HG02623 (cell line): Measurements from ENCODE around the gene NKD1.

ENCODE experiments used
- ATAC-seq: cut with Tn5 transposase; IDR thresholded peaks from one replicate; pipeline ENCODE4 v1.9.1; 2021; ENCODE audit warnings: moderate library complexity; ENCODE audit not compliant: unreplicated experiment

NKD1 gene

DNA sequence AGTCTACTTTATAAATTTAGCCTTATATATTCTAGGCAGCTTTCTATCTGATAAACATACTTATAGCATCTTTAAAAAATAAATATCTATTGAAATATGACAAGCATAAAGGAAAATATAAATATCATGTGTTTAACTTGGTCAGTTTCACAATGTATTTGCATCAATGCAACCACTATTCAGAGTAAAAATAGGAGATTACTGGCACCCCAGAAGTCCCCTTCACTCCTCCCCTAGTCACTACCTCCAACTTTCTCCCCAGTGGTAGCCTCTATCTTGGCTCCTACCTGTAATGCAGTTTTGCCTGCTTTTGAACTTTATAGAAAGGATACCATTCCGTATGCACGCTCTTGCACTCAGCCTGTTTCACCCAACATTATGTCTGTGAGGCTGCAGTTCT, 142.0 kb downstream of the NKD1 start:
- ATAC-seq, result no peak

DNA sequence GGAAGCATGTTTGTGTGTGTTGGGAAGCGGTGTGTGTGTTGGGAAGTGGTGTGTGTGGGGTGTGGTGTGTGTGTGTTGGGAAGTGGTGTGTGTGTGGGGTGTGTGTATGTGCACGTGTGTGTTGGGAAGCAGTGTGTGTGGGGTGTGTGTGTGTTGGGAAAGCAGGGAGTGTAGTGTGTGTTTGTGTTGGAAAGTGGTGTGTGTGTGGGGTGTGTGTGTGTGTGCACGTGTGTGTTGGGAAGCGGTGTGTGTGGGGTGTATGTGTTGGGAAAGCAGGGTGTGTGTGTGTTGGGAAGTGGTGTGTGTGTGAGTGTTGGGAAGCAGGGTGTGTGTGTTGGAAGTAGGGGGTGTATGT, 144.4 kb downstream of the NKD1 start:
- no peak for ATAC-seq

DNA sequence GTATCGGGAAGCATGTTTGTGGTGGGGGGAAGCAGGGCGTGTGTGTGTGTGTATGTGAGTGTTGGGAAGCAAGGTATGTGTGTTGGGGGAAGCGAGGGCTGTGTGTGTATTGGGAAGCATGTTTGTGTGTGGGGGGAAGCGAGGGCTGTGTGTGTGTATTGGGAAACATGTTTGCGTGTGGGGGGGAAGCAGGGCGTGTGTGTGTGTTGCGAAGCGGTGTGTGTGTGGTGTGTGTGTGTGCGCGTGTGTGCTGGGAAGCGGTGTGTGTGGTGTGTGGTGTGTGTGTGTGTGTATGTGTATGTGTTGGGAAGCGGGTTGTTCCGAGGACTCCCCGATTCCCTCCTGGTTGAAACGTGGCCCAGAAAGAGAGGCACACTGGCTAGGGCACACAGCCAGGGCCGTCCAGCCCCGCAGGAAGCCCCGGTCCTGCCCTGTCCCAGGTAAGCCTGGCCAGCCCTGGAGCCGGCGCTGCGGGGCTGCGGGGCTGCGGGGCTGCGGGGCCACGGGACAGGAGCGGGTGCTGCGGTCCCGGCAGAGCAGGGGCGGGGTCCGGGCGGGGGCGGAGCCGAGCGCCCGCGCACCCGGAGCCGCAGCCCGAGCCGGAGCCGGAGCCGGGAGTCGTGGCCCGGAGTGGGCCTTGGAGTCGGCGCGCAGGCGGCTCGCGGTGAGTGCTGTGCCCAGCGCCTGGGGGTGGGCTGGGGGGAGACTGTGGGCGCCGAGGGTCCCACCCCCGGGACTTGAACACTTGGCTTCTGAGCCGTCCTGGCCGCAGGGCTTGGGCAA, 145.0 kb downstream of the NKD1 start, which contains the start of gene NOD2:
Gene NOD2 (plus strand): TSS at position 608 of the 783 bp plus-strand sequence. CDS start 5,890 bp downstream, outside the sequence.
- ATAC-seq, result no peak

DNA sequence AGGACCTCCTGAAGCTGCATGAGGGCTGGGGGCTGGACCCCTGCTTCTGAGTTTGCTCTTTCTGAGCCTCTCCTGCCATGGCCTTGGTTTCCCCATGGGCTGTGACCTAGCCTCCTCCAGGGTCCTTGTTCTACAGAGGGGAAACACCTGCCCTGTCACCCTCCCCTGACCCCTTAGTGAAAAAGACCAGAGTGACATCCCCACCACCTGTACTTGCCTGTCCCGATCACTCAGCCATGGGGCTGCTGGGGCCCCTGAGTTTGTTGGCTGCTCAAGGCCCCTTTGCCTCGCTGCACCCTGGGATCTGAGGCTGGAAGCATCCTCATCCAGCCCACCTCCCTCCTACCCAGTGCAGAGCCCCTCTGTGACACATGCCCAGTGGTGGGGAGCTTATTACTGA, 146.0 kb downstream of the NKD1 start:
- ATAC-seq, result no peak

DNA sequence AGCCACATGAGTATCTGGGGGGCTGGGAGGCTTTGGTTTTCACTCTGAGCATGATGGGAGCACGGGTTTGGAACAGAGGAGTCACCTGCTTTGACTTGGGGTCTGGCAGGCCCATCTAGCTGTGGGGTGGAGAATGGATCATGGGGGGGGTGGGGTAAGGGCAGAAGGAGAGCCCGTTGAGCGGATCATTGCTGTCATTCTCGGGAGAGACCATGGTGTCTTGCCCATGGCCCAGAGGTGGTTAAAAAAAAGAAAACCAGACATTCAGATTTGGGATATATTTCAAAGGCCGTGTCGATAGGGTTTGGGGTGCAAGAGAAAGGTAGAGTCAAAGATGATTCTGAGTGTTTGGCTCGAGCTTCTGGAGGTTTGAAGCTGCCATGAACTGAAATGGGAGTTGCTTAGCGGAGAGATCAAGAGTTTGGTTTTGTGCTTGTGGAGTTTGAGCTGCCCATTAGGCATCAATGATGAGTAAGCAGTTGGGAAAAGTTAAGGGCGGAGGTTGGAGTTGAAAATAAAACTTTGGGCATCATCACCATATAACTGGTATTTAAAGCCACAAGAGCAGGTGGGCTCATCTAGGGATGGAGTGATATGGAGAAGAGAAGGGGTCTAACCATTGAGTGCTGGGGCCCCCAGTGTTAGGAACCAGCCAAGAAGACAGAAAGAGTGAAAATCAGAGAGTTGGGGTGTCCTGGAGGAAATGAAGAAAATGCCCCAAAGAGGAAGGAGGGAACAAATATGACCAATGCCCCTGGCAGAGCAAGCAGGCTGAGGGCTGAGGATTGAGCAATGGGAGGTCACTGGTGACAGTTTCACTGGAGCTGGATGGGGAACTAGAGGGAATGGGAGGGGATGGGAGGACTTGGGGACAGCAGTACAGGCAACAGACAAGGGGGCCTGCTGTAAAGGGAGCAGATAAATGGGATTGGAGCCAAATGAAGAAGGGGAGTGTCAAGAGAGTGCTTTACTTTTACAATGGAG, 147.1 kb downstream of the NKD1 start:
- ATAC-seq, result no peak

DNA sequence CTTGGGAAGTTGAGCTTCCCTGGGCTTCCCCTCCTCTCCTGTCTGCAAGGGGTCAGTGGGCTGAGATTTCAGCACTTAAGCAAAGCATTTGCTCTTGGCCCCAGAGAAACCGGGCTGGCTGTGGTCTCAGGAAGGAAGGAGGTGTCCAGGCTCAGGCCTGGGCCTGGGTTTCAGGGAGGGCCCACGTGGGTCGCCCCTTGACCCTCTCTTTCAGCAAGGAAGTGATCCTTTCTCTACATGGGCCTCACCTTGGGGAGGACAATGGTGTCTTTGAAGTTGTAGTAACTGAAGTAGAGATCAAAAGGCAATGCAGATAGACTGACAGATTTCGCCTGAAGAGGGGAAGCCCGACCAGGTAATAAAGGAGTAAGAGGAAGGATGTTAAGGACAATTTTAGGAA, 147.9 kb downstream of the NKD1 start:
- ATAC-seq, result no peak

DNA sequence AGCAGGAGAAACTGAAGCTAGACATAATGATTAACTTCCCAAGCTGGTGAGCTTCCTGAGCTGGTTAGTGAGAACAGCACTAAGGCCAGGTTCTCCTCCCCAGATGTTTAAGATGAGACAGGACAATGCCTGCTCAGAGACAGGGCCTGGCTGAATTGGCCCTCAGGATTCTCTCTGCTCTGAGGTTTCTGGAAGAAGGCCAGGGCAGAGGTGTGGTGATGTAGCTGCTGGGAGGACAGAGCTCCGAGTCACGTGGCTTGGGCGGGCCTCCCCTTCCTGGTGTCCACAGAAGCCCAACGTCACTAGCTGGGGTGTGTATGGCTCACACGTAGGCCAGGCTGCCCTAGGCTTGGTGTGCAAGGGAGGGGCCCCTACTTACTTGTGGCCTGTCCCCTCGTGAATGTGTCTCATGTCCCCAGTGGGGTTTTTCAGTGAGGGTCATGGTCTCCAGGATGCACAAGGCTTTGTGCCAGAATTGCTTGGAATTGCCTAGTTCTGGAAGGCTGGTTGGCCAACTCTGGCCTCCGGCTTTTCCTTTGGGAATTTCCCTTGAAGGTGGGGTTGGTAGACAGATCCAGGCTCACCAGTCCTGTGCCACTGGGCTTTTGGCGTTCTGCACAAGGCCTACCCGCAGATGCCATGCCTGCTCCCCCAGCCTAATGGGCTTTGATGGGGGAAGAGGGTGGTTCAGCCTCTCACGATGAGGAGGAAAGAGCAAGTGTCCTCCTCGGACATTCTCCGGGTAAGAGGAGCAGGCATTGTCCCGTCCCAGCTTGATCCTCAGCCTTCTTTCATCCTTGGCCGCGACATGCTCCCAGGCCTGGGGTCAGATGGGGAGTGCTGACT, 148.6 kb downstream of the NKD1 start:
- ATAC-seq, result peak; percentile 51

DNA sequence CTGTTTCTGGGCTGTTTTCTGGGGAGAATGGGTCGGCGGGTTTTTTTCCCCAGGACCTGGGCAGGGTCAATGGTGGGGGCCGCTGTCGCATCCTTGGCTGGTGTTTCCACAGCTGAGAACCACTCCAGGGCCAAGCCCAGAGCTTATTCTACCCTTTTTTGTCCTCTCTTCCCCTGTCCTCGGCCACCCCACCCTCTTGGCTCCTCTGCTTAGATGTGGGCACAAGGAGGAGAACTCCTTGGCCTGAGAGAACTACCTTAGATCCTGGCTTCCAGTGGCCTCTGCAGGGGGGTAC, 149.2 kb downstream of the NKD1 start:
- ATAC-seq, result no peak

DNA sequence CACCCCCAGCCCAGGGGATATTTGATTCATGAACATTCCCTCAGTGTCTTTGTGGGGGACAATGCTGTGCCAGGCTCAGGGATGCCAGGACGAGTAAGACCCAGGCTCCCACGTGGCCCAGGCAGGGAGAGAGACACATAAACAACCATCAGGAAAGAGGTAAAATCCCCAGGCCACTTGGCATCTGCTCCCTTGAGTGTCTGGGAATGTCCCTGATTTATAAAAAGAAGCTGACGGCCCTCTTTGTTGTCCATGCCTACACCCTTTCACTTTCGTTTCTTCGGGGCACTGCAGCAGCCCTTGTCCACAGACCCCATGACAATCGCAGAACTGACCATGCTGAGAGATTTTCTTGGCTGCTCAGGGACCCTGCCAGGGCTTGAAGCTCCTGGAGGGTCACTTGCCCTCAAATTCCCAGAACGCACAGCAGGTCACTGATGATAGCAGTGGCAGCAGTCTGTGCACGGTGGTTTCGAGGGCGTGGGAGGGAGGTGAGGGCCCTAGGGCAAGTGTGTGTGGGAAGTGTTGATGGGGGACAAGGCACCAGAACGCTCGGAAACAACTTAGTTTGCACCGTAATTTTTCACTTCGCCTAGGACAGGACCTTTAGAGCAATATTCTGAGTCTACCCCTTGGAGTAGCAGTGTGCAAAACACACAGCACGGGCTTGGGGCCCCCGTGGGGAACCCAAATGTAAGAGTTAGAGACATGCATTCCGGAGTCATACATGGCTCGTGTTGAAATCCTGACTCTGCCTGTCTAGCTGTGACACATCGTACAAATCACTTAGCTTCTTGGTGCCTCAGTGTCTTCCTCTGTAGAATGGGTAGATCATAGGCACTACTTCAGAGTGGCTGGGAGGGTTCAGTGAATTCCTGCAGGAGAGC, 149.9 kb downstream of the NKD1 start:
- ATAC-seq, result peak; percentile 42
